HG03139 (cell line): ENCODE measurements around the gene RNU5D-1.

Experiments used
- ATAC-seq: cut with Tn5 transposase; IDR thresholded peaks from one replicate; pipeline ENCODE4 v1.9.1; 2021; ENCODE audit not compliant: unreplicated experiment

Gene RNU5D-1

GRCh38 chr1:44733784-44734183, 2.8 kb upstream of the RNU5D-1 start:
- no peak for ATAC-seq

DNA sequence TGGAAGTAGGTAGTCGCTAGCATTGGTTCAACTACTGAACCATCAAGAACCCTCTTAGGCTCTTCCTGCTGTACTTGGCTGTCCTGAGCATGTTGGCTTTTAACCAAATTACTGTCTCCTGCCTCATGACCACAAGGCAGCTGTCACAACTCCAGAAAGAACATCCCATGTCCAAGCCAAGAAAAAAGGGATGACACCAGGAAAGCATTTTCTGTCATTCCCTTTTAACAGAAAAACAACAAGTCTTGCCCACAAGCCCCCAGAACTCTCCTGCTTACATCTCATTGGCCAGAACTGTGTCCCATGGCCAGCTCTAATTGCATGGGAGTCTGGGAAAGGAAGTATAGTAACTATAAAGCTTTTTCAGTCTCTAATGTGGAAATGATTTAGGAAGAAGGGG, 2.4 kb upstream of the RNU5D-1 start:
- ATAC-seq = no peak

DNA sequence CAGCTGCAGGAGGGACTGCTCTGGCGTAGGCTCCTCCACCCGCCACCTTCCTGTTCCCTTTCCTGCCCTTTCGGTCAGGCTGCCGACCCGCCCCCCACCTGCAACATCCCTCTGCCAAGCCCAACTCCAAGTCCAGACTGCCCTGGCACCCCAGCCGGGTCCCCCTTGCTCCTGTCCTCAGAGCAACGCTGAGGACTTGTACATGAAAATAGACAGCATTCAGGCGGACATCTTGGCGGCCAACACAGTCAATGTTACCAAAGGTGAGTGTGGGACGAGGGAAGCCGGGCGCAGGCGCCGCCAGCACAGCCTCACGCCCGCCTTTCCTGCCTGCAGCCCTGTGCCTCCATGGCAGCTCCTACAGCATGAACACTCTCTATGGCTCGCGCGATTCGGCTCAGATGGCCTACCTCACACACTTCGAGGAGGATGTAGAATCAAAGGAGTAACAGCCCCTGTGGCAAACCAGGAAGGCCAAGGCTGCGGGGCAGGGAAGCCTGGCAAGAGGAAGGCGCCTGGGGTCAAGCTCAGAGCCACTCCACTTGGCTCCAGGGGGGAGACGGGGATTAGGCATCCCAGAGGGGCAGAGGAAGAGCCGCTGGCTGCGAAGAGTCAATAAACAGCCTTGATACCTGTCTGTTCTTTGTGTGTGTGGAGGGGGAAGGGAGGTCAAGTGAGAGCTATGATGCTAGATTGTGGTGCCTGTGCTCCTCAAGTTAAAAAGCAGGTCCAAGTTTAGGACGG, 5.8 kb downstream of the RNU5D-1 start:
- no peak for ATAC-seq

DNA sequence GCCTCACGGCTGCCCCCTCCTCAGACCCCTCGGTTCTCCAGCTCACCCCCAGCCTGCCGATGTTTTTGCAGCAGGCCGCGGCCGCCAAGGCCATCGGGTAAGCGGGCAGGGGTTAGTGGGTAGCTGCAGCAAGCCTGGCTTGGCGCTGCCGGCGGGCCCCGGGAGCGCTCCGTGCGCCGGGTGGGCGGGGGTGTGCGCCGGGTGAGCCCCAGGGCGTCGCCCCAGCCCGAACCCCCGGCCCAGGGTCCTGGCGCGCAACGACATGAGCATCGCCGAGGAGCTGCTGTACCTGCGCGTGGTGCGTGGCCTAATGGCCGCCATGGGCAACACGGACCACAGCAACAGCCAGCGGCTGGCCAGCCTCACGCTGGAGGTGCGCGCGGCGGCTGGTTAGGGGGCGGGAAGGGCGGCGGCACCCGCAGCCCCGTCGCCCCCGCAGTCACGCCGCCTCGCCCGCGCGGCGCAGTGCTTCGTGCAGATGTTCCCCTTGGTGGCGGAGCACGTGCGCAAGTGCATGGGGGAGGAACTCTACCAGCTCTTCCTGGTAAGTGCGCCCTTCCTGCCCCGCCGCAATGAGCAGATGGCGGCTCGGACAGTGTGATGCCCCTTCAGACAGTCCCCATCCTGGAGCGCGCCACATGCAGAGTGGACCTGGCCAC, 6.5 kb downstream of the RNU5D-1 start:
- ATAC-seq = no peak

GRCh38 chr1:44723496-44724295, 7.3 kb downstream of the RNU5D-1 start:
- ATAC-seq = no peak

DNA sequence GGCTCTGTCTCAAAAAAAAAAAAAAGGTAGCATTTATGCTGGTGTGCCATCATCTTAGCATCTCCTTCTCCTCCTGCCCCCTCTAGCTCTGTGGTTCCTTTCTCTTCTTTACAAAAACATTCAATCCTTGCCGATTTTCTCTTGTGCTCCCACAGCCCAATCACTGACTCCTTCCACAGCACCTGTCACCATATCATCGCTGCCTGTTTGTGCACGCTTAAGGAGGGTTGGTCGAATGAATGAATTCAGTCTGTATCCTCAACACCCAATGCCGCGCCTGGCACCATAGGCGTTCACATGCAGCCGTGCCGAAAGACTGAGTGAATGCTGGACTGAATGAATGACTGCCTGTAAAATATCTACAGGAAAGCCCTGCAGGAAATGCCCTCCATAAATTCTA, 7.9 kb downstream of the RNU5D-1 start:
- ATAC-seq = no peak

DNA sequence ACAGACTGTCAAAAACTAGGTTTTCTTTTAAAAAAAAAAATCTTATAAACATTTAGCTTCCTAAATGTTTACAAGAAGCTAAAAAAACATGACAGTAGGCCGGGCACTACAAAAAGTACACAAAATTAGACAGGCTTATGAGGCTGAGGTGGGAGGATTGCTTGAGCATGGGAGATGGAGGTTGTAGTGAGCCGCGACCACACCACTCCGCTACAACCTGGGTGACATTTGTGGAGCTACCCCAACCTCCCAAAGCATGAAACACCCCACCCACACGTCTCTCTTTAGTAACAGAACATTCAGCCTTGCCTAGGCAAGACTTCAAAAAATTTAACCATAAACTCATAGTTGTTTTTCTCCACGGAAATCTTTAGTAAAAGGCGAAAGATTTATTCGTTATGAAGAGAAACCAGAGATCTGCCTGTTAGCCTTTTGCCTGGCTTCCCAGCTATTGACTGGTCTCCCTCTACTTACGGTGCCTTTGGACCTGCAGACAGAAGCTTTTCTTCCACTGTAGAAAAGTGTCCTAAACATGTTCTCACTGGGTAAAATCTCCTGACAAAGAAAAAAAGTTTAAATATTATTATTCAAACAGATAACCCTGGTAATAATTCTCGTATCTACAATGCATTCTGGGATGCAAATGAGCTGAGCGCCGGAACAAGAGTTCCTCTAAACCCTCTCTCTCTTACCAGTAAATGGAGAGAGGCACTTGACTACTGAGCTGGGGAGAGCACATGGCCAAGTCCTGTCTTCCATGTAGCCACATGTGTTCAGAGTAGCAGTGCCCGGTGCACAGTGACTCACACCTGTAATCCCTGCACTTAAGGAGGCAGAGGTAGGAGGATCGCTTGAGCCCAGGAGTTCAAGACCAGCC, 9.2 kb downstream of the RNU5D-1 start:
- peak; percentile 63 for ATAC-seq

- no peak for ATAC-seq
These were observed 10.7 kb downstream of the RNU5D-1 start for GRCh38 chr1:44720281-44720680.

- ATAC-seq = no peak
These were observed 11.7 kb downstream of the RNU5D-1 start for GRCh38 chr1:44719318-44719717.

DNA sequence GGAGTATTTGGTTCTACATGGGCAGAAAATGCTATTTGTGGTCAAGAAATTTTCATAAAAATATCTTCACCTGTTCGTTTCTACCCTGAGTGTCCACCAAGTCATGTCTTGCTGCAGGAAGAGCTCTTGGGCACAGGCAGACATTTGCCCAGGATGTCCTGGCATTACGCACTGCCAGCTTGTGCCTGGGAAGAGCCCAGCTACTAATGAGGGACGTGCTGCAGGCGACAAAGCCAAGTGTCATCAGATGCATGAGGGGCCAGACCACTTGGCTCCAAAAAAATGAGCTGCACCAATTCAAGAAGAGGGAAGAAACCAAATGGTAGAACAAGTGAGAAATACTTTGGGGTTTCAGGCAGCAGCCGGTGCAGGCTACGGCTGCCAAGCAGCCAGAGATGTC, 12.9 kb downstream of the RNU5D-1 start:
- no peak for ATAC-seq

- no peak for ATAC-seq
These were observed 13.3 kb downstream of the RNU5D-1 start for GRCh38 chr1:44717653-44718052.

DNA sequence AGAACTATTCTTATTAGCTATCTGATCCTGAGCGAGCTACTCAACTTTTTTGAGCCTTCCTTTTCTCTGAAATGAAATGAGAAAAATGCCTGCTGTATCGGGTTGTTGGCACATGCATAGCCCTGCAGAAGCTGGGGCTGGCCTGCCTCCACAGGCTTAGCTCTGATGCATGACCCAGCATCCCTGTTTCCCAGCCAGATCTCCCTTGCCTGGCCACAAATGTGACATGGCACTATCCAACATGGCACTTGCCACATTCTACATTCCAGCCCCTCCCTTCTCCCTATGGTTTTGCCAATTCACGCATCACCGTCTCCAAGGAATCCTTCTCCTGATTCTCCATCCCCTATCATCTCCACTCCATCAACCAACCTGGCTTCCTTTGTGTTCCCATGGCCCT, 13.8 kb downstream of the RNU5D-1 start:
- ATAC-seq = no peak

DNA sequence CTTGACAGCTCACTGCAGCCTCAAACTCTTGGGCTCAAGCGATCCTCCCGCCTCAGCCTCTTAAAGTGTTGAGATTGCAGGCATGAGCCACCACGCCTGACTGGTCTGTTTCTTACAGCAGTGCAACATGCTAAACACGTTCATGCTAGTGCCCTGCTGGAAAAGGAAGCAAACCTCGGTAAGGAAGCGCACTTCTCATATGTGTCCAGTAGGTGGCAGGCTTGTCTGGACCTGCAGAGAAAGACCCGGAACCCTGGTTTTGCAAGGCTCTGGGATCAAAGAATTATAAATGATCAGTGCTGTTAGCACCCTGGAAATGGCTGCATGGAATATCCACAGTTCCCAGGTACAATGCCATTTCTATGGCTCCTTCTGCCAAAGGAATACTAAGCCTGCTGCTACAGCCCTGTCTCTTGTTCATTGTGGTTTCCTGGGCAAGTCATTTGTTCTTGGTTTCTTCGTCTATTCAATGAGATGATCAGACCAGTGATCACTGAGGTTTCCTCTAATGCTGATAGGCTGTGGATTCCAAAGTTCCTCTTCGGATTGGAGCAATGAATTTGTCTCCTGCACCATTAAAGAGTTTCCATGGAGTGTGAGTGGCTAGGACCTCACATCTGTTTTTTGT, 15.9 kb downstream of the RNU5D-1 start:
- no peak for ATAC-seq

DNA sequence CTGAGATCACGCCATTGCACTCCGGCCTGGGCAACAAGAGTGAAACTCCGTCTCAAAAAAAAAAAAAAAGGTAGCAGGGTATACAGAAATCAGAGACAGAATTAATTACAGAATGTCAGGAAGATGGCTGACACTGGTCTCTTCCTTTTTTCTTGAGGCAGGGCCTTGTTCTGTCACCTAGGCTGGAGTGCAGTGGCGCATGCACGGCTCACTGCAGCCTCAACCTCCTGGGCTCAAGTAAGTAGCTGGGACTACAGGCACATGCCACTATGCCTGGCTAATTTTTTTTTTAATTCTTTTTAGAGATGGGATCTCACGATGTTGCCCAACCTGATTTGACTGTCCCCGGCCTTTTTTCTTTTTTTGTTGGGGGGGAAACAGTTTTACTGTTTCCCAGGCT, 16.4 kb downstream of the RNU5D-1 start:
- ATAC-seq = no peak

DNA sequence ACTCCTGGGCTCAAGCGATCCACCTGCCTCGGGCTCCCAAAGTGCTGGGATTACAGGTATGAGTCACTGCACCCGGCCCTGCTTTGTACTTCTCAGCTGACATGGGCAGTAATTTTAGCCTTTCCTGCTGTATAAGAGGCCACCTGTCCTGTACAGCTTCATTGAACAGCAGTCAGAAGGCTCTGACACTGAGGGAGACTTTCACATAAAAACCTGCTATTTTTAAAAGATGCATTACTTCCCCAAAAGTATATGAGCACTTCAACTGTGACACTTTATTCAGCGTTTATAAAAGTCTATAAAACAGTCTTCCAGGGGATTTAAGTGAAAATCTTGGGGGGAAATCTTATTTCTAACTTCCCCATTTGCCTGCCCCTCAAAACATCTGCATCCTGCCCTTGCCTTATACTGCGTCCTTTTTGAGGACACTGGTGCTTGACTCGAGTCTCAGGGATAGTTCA, 17.6 kb downstream of the RNU5D-1 start:
- no peak for ATAC-seq

DNA sequence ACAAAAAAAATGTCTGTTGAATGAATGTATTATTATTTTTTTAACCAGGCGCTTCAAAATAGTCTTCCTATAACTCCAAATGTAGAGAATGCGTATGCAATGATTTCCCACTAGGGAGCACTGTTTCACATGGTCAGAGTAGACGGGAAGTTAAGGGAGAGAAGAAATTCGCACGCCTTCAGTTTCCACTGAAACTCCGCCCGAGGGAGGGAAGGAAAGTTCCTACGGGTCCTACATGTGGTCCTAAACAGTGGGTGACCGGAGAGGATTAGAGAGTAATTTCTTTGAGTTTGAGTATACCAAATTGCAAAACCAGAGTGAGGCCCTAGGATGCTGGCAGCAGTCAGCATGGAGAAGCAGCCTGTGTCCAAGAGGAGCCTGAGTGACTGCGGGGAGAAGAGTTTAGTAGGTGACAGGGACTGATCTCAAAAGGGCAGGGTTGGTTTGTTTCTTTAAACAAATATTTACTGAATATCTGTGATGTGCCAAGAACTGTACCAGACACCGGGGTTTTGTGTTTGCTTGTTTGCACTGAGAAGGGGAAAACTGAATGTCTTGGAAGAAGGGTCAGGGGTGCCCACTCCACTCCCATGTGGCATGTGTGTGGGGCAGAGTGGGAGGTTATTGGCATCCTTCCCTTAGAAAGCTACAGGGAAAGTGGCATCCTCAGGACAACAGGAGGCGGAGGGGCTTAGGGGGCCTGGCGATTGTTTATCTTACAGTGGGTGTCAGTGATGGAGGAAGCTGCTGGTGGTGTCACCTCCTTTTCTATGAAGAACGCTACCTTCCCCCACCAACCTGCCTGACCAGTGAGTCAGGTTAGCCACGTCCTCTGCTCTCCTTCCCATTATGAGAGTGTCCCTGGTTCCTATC, 22.8 kb downstream of the RNU5D-1 start:
- no peak for ATAC-seq

- no peak for ATAC-seq
These were observed 23.7 kb downstream of the RNU5D-1 start for GRCh38 chr1:44707112-44707881.

GRCh38 chr1:44705938-44706337, 25.0 kb downstream of the RNU5D-1 start:
- no peak for ATAC-seq

GRCh38 chr1:44705470-44705869, 25.5 kb downstream of the RNU5D-1 start:
- ATAC-seq = no peak
